GM21515 (cell line): ENCODE results near the gene RABEP1.
"Not testable (repeated sequence)": the region's sequence is repeated elsewhere in the genome, so short reads cannot be mapped to it uniquely, and the experiment has no call there.

Experiments used
- ATAC-seq: cut with Tn5 transposase; IDR thresholded peaks from one replicate; pipeline ENCODE4 v1.9.1; 2021; ENCODE audit not compliant: unreplicated experiment

The RABEP1 gene, protein sequence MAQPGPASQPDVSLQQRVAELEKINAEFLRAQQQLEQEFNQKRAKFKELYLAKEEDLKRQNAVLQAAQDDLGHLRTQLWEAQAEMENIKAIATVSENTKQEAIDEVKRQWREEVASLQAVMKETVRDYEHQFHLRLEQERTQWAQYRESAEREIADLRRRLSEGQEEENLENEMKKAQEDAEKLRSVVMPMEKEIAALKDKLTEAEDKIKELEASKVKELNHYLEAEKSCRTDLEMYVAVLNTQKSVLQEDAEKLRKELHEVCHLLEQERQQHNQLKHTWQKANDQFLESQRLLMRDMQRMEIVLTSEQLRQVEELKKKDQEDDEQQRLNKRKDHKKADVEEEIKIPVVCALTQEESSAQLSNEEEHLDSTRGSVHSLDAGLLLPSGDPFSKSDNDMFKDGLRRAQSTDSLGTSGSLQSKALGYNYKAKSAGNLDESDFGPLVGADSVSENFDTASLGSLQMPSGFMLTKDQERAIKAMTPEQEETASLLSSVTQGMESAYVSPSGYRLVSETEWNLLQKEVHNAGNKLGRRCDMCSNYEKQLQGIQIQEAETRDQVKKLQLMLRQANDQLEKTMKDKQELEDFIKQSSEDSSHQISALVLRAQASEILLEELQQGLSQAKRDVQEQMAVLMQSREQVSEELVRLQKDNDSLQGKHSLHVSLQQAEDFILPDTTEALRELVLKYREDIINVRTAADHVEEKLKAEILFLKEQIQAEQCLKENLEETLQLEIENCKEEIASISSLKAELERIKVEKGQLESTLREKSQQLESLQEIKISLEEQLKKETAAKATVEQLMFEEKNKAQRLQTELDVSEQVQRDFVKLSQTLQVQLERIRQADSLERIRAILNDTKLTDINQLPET

GRCh38 chr17:5281814-5282641 is at the start of gene RABEP1:
RABEP1 (plus strand) TSS chr17:5282284; CDS start chr17:5282487, 203 bp downstream.
- peak; percentile 66 for ATAC-seq

- not testable (repeated sequence) for ATAC-seq
Measured at GRCh38 chr17:5233492-5233891, 48.6 kb upstream of the RABEP1 start.

DNA sequence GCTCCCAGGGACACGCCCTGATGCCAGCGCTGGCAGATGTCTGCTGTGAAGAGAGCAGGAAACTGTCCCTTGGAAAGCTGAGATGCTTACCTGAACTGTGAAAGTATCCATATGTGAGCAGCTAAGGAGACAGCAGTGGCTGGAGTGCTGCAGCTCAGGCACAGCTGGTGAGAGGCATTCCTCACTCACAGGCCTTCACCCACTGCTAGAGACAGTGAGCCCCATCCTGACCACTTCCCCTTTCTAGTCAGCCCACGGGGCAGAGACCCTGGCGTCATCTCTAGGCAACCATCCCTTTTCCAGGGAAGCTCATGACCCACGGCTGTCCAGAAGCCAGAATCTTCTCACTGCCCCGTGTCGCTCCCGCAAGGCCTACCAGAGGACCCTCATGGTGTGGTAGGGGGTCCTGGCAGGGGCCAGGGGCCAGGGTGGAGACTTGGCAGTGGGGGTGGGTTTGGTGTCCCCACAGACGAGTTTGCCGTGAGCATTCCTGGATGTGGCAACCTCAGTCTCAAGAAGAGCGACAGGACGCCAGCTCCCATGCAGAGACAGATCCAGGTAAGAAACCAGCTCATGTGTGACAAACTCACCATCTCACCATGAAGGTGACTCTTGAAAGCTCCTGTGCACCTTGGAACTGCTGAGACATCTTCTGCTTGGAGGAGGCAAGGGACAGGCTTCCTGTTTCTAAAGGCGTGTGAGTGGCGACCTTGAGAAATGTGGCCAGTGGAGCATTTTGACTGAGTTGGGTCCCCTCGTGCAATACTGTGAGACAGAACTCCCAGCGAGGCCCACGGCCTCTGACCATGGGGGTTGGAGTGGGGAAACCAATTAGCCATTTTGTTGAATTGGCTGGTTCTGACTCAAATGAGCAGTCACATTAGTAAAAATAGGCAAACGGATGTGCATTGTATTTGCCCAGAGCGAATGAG is 47.2 kb upstream of the RABEP1 start, which contains the start of gene SCIMP:
TSS of gene SCIMP (minus strand) at position 216 of the 932 bp plus-strand sequence. CDS start at position 111, 105 bp downstream.
- ATAC-seq, result peak; percentile 54

GRCh38 chr17:5236938-5237540 is 45.0 kb upstream of the RABEP1 start:
- no peak for ATAC-seq

- ATAC-seq, result no peak
Measured at GRCh38 chr17:5237541-5238016, 44.5 kb upstream of the RABEP1 start.

- no peak for ATAC-seq
Measured at GRCh38 chr17:5238333-5238732, 43.8 kb upstream of the RABEP1 start.

- not testable (repeated sequence) for ATAC-seq
Measured at GRCh38 chr17:5239769-5240168, 42.3 kb upstream of the RABEP1 start.

DNA sequence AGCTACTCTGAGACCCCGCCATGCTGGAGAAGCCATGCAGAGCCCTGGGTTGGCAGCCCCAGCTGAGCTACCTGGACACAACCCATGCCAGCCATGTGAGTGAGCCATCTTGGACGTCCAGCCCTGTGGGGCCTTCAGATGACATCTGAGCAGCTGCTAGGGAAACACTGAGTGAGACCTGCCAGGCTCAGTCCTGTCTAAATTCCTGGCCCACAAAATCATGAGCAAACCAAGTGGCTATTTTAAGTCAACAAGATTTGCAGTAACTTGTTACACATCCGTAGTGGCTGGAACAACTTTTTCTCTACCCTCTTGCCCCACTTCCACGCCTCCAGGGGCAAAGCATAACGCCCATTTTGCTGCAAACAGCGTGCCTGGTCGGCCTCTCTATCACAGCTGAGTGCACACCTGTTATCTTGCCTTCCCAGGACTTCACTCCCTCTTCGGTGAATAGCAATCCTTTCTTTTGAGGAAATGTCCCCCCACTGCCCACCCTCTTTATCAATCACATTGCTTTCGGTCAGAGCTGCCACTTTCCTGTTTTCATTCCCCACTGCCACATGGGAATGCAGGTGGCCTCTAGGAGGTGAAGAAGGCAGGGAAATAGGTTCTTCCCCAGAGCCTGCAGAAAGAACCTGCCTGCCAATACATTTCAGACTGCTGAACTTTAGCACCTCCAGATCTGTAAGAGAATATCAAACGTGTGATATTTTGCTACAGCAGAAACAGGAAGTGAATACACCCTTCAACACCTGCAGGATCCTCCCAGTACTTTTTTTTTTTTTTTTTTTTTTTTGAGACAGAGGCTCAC is 40.0 kb upstream of the RABEP1 start:
- ATAC-seq, result peak; percentile 43

DNA sequence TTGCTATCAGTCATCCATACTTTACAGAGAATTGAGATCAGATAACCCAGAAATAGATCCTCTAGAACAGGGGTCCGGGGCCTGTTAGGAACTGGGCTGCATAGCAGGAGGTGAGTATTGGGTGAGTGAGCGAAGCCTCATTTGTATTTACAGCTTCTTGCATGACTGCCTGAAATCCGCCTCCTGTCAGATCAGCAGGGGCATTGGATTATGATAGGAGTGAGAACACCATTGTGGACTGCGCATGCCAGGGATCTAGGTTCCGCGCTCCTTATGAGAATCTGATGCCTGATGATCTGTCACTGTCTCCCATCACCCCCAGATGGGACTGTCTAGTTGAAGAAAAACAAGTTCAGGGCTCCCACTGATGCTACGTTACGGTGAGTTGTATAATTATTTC is 34.5 kb upstream of the RABEP1 start:
- no peak for ATAC-seq

DNA sequence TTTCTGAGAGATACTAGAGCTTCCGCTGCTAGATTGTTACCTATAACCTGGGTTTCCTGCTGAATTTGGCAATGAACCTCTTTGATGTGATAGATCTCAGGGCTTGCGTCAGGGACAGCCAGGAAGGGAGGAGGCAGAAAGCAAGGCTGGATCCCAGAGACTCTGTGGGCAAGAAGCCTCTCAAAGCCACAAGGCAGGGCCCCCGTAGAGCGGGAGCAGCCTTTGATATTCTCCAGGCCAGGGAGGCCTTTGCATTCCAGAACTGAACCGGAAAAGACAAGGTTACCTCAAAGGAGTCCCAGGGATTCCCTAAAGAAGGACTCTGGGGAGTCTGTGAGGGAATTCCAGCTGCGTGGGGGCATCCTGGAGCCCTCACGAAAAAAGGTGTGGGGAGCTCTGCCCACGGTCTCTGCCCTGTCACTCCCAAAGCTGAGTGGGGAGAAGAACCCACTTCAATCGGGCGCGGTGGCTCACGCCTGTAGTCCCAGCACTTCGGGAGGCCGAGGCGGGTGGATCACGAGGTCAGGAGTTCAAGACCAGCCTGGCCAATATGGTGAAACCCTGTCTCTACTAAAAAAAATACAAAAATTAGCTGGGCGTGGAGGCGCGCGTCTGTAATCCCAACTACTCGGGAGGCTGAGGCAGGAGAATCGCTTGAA is 33.1 kb upstream of the RABEP1 start:
- no peak for ATAC-seq

DNA sequence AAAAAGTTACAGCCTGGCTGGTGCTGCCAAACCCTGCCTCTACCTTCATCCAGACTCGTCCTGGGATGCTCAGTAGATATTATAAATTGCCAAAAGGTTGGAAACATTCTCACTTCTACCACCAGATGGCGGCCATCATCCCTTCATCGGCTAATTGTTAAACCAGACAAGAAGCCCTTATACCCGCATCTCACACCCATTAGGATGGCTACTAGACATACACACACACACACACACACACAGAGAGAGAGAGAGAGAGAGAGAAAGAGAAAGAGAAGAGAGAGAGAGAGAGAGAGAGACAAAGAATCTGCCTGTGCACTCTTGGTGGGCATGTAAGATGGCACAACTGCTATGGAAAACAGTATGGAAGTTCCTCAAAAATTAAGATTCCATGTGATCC is 32.5 kb upstream of the RABEP1 start:
- no peak for ATAC-seq

DNA sequence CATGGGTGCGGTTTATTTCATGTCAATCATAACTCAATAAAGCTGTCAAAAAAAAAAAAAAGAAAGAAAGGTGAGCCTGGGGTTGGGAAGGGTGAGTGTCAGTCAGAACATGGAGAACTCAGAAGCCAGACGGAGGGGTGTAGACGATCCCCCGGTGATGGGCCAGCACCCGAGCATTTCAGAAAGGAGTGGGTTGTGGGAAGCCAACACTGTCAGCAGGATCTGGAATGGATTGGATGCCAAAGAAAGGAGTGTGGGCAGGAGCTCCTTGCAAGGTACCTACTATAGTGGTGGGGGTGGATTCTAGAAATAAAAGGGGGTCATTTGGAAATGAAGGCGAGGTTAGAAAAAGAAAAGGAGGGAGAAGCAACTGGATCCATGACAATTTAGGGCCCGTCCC is 27.7 kb upstream of the RABEP1 start:
- ATAC-seq, result no peak

- ATAC-seq, result no peak
Measured at GRCh38 chr17:5254903-5255521, 27.1 kb upstream of the RABEP1 start.

DNA sequence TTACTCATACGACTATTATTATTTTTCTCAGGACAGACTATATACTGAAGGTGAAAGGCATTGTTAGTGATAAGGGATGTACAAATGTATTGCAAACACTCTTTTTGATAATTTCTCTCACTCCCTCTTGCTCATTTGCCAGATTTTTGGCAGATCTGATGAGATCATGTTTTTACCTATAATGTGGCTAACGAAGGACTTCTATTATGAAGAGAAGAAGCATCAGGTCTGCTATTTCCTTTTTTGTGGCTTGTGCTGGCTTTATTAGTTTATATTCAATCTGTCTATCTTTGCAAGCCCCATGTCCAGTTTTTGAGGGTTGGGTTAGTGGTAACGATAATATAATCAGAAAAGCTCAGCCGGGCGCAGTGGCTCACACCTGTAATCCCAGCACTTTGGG is 25.0 kb upstream of the RABEP1 start:
- ATAC-seq, result no peak

DNA sequence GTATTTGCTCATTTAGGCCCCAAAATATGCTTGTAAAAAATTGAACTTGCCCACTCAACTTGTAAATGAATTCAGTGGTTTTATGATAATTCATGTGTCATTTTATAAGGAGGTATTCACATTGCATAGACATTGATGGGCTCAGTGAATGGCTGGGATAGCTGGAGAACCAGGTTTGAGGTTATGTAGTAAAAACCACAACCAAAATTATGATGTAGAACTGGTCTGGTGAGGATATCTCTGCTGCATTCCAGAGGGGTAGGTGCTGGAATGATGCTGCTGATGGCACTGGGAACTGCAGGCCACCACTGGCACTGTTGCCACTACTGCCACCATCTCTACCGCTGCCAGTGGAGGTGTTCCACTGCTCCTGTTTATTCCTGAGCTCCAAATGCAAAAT is 21.5 kb upstream of the RABEP1 start:
- no peak for ATAC-seq

DNA sequence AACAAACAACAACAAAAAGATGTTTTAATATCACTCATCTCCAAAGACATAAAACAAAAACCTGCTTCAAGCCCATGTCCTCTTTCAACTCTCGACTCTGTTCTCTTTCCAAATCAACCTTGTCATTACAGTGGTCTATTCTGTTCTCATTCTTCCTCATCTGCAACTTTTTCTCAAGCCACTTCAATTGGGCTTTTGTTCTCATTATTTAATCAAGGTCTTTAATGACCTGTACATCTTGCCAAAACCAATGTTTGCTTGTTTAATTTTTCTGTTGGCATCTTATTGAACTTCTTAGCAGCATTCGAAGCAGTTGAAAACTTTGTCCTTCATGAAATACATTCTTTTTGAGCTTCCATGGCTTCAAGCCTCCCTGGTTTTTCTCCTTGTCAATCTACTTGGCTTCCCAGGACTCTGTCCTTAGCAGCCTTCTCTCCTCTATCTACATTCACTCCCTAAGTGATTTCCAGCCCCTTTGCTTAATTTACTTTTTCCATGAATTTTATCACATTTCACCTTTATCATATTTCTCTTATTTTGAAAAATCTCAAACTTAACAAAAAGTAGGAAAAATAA is 19.6 kb upstream of the RABEP1 start:
- ATAC-seq, result no peak

DNA sequence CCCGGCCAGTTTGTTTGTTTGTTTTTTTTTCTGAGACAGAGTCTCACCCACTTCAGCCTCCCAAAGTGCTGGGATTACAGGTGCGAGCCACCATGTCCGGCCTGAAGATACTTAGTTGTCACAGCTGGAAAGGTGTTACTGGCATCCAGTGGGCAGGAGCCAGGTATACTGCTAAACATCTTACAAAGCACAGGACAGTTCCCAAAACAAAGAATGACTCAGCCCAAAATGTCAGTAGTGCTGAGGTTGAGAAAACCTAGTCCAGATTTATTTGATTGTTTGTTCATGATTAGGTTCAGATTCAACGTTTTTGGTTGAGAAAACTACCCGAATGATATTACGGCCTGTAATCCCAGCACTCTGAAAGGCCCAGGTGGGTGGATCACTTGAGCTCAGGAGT is 18.6 kb upstream of the RABEP1 start:
- ATAC-seq, result no peak
